Activated CD4-positive, alpha-beta T cell treated with anti-CD3 and anti-CD28 coated beads, Interleukin-2, amount 10 ng/mL, durations not matched to agents 24 days and 14 days (primary cell): ENCODE data around the gene SLC38A11. TPM values are rescaled to one million over a fixed set of nuclear protein-coding genes. Genes with fewer than 3 reads are reported as not detected.

Experiments used
- DNase-seq: peaks from one replicate; pipeline ENCODE4 v3.0.0; 2022
- H3K27ac Mint-ChIP-seq: one replicate; pipeline ENCODE4 v1.8.0; 2022; ENCODE audit warnings: mild to moderate bottlenecking, mixed read lengths
- H3K27me3 Mint-ChIP-seq: one replicate; pipeline ENCODE4 v1.8.0; 2022; ENCODE audit warnings: mixed read lengths
- H3K36me3 Mint-ChIP-seq: one replicate; pipeline ENCODE4 v1.8.0; 2022; ENCODE audit warnings: low read depth, mild to moderate bottlenecking, mixed read lengths
- H3K4me1 Mint-ChIP-seq: one replicate; pipeline ENCODE4 v1.8.0; 2021; ENCODE audit warnings: mixed read lengths
- H3K4me3 Mint-ChIP-seq: one replicate; pipeline ENCODE4 v1.8.0; 2022; ENCODE audit warnings: mild to moderate bottlenecking, moderate library complexity, mixed read lengths
- H3K9me3 Mint-ChIP-seq: one replicate; pipeline ENCODE4 v1.8.0; 2021; ENCODE audit warnings: mixed read lengths
- intact Hi-C: fragments of 100-400 bp; cut with micrococcal nuclease; formaldehyde crosslinking; loops from one replicate; pipeline ENCODE4 v1.15.1; 2023
- total RNA-seq: library from RNA; stranded (reverse); gene quantifications from 2 replicates; pipeline ENCODE4 v1.2.3, GENCODE V29; 2022

The SLC38A11 gene
- total RNA-seq, 1 donor from 2014 or later = not detected

DNA sequence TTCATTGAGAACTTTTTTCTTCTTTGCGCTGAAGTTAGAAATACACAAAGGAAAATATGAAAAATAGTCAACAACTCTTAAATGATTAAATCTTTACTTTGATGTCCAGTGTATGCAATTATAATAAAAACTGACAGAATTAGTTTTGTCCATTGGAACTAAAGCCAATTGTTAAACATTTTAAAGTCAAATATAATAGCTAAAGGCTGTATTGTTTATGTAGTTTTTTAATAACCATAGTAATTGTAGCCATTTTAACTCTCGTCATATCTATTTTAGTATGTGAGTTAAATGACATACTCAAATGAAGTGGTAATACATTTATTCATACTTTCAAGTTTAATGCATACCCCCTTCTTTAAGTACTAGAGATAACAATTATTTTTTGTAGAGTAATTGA is 109.0 kb downstream of the SLC38A11 start:
- intact Hi-C loops = no loop called here
- no peak for DNase-seq
- no peak overlapping the region for H3K27ac Mint-ChIP-seq
- H3K4me3 Mint-ChIP-seq = no peak overlapping the region
- no peaks in the 10 kb centered on the region for H3K4me1 Mint-ChIP-seq
- H3K36me3 Mint-ChIP-seq = no peaks in the 10 kb centered on the region
- no peaks in the 10 kb centered on the region for H3K9me3 Mint-ChIP-seq
- H3K27me3 Mint-ChIP-seq = peaks cover 41% of the 10 kb centered on the region

Other genes starting within 250 kb of the SLC38A11 start
- not detected in 2 replicates for gene COBLL1, start 113.7 kb downstream of the SLC38A11 start, total RNA-seq
- gene SCN3A, start 248.5 kb upstream of the SLC38A11 start, total RNA-seq = 0.05 TPM in 1 of 2 replicates, not detected in the other